ENCODE data around the gene WDR7.

Gene WDR7

GRCh38 chr18:56658261-56658660, 7.1 kb downstream of the WDR7 start:
- no peak for TF ChIP-seq CTCF (IDR thresholded peaks at IDR 0.05; ENCODE audit: borderline replicate concordance, insufficient read depth, low read depth, low read length)

GRCh38 chr18:56659111-56659510, 8.0 kb downstream of the WDR7 start:
- no peak for TF ChIP-seq CTCF (IDR thresholded peaks at IDR 0.05; ENCODE audit: borderline replicate concordance, insufficient read depth, low read depth, low read length)
- H3K4me3 ChIP-seq (ENCODE audit: low read depth, low read length): no peak overlapping the region

More at GRCh38 chr18:56658261-56658660, 7.1 kb downstream of the WDR7 start:
- H3K4me3 ChIP-seq (ENCODE audit: low read depth, low read length): no peak overlapping the region

GRCh38 chr18:56660655-56661054, 9.5 kb downstream of the WDR7 start:
- TF ChIP-seq CTCF (IDR thresholded peaks at IDR 0.05; ENCODE audit: borderline replicate concordance, insufficient read depth, low read depth, low read length): no peak
- no peak overlapping the region for H3K4me3 ChIP-seq (ENCODE audit: low read depth, low read length)

GRCh38 chr18:56661360-56662062, 10.4 kb downstream of the WDR7 start:
- TF ChIP-seq CTCF (IDR thresholded peaks at IDR 0.05; ENCODE audit: borderline replicate concordance, insufficient read depth, low read depth, low read length): no peak

GRCh38 chr18:56662063-56662408, 10.9 kb downstream of the WDR7 start:
- no peak for TF ChIP-seq CTCF (IDR thresholded peaks at IDR 0.05; ENCODE audit: borderline replicate concordance, insufficient read depth, low read depth, low read length)
- no peak overlapping the region for H3K4me3 ChIP-seq (ENCODE audit: low read depth, low read length)

More at GRCh38 chr18:56661360-56662062, 10.4 kb downstream of the WDR7 start:
- H3K4me3 ChIP-seq (ENCODE audit: low read depth, low read length): no peak overlapping the region

- H3K4me3 ChIP-seq (ENCODE audit: low read depth, low read length): no peak overlapping the region
- TF ChIP-seq CTCF (IDR thresholded peaks at IDR 0.05; ENCODE audit: borderline replicate concordance, insufficient read depth, low read depth, low read length): no peak
Measured at GRCh38 chr18:56662502-56662901, 11.3 kb downstream of the WDR7 start.

GRCh38 chr18:56662902-56663301, 11.7 kb downstream of the WDR7 start:
- H3K4me3 ChIP-seq (ENCODE audit: low read depth, low read length): no peak overlapping the region
- no peak for TF ChIP-seq CTCF (IDR thresholded peaks at IDR 0.05; ENCODE audit: borderline replicate concordance, insufficient read depth, low read depth, low read length)

All from GM12875 (cell line).